Measurements from ENCODE around the gene NR2C2. TPM values are rescaled to one million over a fixed set of nuclear protein-coding genes. Genes with fewer than 3 reads are reported as not detected.

NR2C2 gene
- total and polyA plus RNA-seq, 9 of the 15 experiments (the other 6 are each of a cell fraction or from before 2014, with no cell fraction given): 6.1 to 33.0 (median 14.6) TPM

DNA sequence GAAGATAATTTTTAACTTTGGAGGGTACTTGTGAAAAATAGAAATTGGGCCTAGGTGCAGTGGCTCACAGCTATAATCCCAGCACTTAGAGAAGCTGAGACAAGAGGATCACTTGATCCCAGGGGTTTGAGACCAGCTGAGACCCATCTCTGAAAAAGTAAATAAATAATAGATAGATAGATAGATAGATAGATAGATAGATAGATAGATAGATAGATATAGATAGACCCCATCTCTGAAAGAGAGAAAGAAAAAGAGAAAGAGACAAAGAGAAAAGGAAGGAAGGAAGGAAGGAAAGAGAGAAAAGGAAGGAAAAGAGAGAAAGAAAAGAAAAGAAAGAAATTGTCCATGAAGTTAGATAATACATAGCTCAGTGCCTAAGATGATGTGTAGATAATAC, 82.2 kb downstream of the NR2C2 start:
- ATAC-seq (no peak), FAIRE-seq (no peak), DNase-seq (ENCODE audit: extremely low read depth in 1 of 4, low spot score in 3 of 4) (no peak)
- TF ChIP-seq, protein P1, sequence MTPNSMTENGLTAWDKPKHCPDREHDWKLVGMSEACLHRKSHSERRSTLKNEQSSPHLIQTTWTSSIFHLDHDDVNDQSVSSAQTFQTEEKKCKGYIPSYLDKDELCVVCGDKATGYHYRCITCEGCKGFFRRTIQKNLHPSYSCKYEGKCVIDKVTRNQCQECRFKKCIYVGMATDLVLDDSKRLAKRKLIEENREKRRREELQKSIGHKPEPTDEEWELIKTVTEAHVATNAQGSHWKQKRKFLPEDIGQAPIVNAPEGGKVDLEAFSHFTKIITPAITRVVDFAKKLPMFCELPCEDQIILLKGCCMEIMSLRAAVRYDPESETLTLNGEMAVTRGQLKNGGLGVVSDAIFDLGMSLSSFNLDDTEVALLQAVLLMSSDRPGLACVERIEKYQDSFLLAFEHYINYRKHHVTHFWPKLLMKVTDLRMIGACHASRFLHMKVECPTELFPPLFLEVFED (CRISPR knock-in tag; conservative IDR thresholded peaks at IDR 0.05): 0 out of 2 replicates have a peak, but pooled peaks have one; percentile 10
- TF ChIP-seq, protein P2, sequence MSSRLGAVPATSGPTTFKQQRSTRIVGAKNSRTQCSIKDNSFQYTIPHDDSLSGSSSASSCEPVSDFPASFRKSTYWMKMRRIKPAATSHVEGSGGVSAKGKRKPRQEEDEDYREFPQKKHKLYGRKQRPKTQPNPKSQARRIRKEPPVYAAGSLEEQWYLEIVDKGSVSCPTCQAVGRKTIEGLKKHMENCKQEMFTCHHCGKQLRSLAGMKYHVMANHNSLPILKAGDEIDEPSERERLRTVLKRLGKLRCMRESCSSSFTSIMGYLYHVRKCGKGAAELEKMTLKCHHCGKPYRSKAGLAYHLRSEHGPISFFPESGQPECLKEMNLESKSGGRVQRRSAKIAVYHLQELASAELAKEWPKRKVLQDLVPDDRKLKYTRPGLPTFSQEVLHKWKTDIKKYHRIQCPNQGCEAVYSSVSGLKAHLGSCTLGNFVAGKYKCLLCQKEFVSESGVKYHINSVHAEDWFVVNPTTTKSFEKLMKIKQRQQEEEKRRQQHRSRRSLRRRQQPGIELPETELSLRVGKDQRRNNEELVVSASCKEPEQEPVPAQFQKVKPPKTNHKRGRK (tag; IDR thresholded peaks at IDR 0.05): peak; percentile 27; the same call in 1 of the 2 replicates
- TF ChIP-seq DACH1 (IDR thresholded peaks at IDR 0.05; ENCODE audit: partially characterized antibody) (peak; percentile 98), ZNF445 (CRISPR knock-in tag; IDR thresholded peaks at IDR 0.05; ENCODE audit: low read depth) (no peak)
- peaks cover 6% of the 10 kb centered on the region; the same call in 1 of the 2 replicates for H4K20me1 ChIP-seq (replicated peaks; ENCODE audit: control insufficient read depth, insufficient read depth, low read length)
- H3K9me3 ChIP-seq (replicated peaks; ENCODE audit: control insufficient read depth, insufficient read depth, low read depth, low read length): no peaks in the 10 kb centered on the region
- BruUV-seq (replicated peaks): no TSS peak
- H3K4me3 ChIP-seq: no peak overlapping the region
- no peaks in the 10 kb centered on the region for H3K79me2 ChIP-seq (ENCODE audit: control insufficient read depth, insufficient read depth, low read length)
- H3K27ac ChIP-seq (ENCODE audit: extremely low read depth, low read depth, low read length): no peak overlapping the region
- H3K4me1 ChIP-seq (replicated peaks in 1 of 2; ENCODE audit: control insufficient read depth in 2 of 2, insufficient read depth in 2 of 2, low read length in 2 of 2): no peaks in the 10 kb centered on the region
- H3K9ac ChIP-seq (ENCODE audit: insufficient read depth in 1 of 2, low read depth in 2 of 2, low read length in 2 of 2): no peak overlapping the region
- POLR2A ChIA-PET: interaction anchor here (0.7 to 1.9 kb wide), 4 partner anchors 9 to 379 kb away, joined by 3 to 4 read pairs (median 4); partner anchors contain the start of gene NR2C2
- intact Hi-C loops (cut with micrococcal nuclease) (no loop called here), in situ Hi-C loops (cut with MboI) (no loop called here)
- H3K36me3 ChIP-seq (ENCODE audit: control insufficient read depth, insufficient read depth, low read length): peaks cover 80% of the 10 kb centered on the region
- no peak overlapping the region for H2AFZ ChIP-seq (ENCODE audit: low read depth, low read length)
- CTCF ChIA-PET (ENCODE audit: low intra/inter-chr PET ratio): no interaction called here
- H3K27me3 ChIP-seq (ENCODE audit: control insufficient read depth in 2 of 2, insufficient read depth in 2 of 2, low read length in 2 of 2): no peaks in the 10 kb centered on the region
- no peak overlapping the region for H3K4me2 ChIP-seq (ENCODE audit: insufficient read depth, low read length)
- H3K9me1 ChIP-seq (ENCODE audit: control insufficient read depth, insufficient read depth, low read length): no peaks in the 10 kb centered on the region
